PC-9 (cell line): ENCODE data around the gene STARD13. TPM values are rescaled to one million over a fixed set of nuclear protein-coding genes. Genes with fewer than 3 reads are reported as not detected.

Experiments
- BruUV-seq: library from RNA; stranded (reverse); fragments of 400-500 nt; replicated peaks from 2 replicates; lab custom pipeline; 2021; lab: Mats Ljungman, UMichigan
- CTCF ChIA-PET: fragments of 300-600 bp; sonication (Branson Sonifier 250); formaldehyde crosslinking; loops from one replicate; lab custom pipeline; 2022; ENCODE audit warnings: antibody characterized with exemption; lab: Charles Lee
- POLR2A ChIA-PET: fragments of 300-600 bp; sonication (Branson Sonifier 250); formaldehyde crosslinking; loops from one replicate; lab custom pipeline; 2022; ENCODE audit warnings: antibody characterized with exemption; ENCODE audit not compliant: unreplicated experiment; lab: Charles Lee
- DNase-seq, 2 experiments: peaks; one replicate each; pipeline versions ENCODE4 v3.0.0 to v3.0.0-alpha.2; 2015 to 2022; ENCODE audit warnings: mixed read lengths in 1 of 2
- H2AFZ ChIP-seq: fragments of 200-600 bp; sonication (generic); 2 replicates; pipeline ENCODE4 v1.8.1; 2017; ENCODE audit warnings: antibody characterized with exemption
- H3F3A ChIP-seq: fragments of 200-600 bp; sonication (generic); 2 replicates; pipeline ENCODE4 v1.8.1; 2017; ENCODE audit warnings: antibody characterized with exemption, mild to moderate bottlenecking, low read depth; ENCODE audit not compliant: insufficient read depth
- H3K27ac ChIP-seq: fragments of 200-600 bp; sonication (generic); 2 replicates; pipeline ENCODE4 v1.6.1; 2016; ENCODE audit warnings: mixed run types
- H3K27me3 ChIP-seq: fragments of 200-600 bp; sonication (generic); 2 replicates; pipeline ENCODE4 v1.6.1; 2016; ENCODE audit warnings: low read depth, mixed run types; ENCODE audit not compliant: insufficient read depth
- H3K36me3 ChIP-seq: fragments of 200-600 bp; sonication (generic); 2 replicates; pipeline ENCODE4 v1.6.1; 2016; ENCODE audit warnings: low read depth, mixed run types
- H3K4me1 ChIP-seq: fragments of 200-600 bp; sonication (generic); replicated peaks from 2 replicates; pipeline ENCODE4 v1.6.1; 2016; ENCODE audit warnings: mixed run types; ENCODE audit not compliant: insufficient read depth
- H3K4me2 ChIP-seq: fragments of 200-600 bp; sonication (generic); 2 replicates; pipeline ENCODE4 v1.6.1; 2017; ENCODE audit warnings: mixed run types
- H3K4me3 ChIP-seq: fragments of 200-600 bp; sonication (generic); 2 replicates; pipeline ENCODE4 v1.6.1; 2016; ENCODE audit warnings: mixed run types
- H3K79me2 ChIP-seq: fragments of 200-600 bp; sonication (generic); 2 replicates; pipeline ENCODE4 v1.6.1; 2017; ENCODE audit warnings: low read depth, mixed run types
- H3K9me2 ChIP-seq: fragments of 200-600 bp; sonication (generic); 2 replicates; pipeline ENCODE4 v1.8.1; 2017; ENCODE audit warnings: mild to moderate bottlenecking; ENCODE audit not compliant: insufficient read depth
- H3K9me3 ChIP-seq: fragments of 200-600 bp; sonication (generic); 2 replicates; pipeline ENCODE4 v1.8.1; 2016; ENCODE audit warnings: low read depth; ENCODE audit not compliant: insufficient read depth
- H4K20me1 ChIP-seq: fragments of 200-600 bp; sonication (generic); 2 replicates; pipeline ENCODE4 v1.8.1; 2017; ENCODE audit not compliant: insufficient read depth
- EZH2 ChIP-seq: fragments of 200-600 bp; sonication (generic); IDR thresholded peaks from 2 replicates; pipeline ENCODE4 v1.8.0; 2017; ENCODE audit warnings: antibody characterized with exemption, low read depth
- intact Hi-C: fragments of 100-400 bp; cut with micrococcal nuclease; formaldehyde crosslinking; loops from one replicate; pipeline ENCODE4 v1.10.0; 2022; ENCODE audit not compliant: unreplicated experiment
- total RNA-seq: library from RNA; stranded (reverse); gene quantifications from 2 replicates; pipeline ENCODE4 v1.2.3, GENCODE V29; 2021
- TF ChIP-seq, protein P1 (sequence below): fragments of 200-600 bp; sonication (generic); conservative IDR thresholded peaks from 2 replicates; pipeline ENCODE4 v1.6.1; 2017; ENCODE audit warnings: mixed run types, antibody characterized with exemption, mild to moderate bottlenecking, moderate library complexity

Gene STARD13
- total RNA-seq, 1 experiment from 2014 or later: 19.6 TPM

DNA sequence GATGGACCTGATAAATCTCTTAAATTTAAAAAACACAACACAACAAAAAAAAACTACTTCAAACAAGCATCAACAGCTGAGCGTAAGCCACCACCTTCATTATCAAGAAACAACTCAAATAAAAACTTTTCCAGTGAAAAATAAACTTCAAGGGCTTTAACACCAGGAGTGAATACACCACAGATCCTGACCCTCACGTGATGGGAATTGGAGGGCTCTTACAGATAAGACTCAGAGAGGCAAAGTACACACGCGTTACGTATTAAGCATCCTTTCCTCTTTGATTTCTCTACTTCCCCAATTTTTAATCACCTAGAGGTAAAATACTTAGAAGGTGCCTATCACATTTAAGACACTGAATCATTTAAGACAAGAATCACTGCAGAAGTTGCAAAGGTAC is 573 bp upstream of the STARD13 start:
- H2AFZ ChIP-seq: peak overlapping the region; percentile 76
- H3K4me1 ChIP-seq: peaks cover 47% of the 10 kb centered on the region
- H3F3A ChIP-seq: peaks cover 25% of the 10 kb centered on the region
- CTCF ChIA-PET: no interaction called here
- peak overlapping the region; percentile 83 for H3K4me2 ChIP-seq
- DNase-seq: no peak
- no peak for TF ChIP-seq EZH2
- TF ChIP-seq, protein P1, sequence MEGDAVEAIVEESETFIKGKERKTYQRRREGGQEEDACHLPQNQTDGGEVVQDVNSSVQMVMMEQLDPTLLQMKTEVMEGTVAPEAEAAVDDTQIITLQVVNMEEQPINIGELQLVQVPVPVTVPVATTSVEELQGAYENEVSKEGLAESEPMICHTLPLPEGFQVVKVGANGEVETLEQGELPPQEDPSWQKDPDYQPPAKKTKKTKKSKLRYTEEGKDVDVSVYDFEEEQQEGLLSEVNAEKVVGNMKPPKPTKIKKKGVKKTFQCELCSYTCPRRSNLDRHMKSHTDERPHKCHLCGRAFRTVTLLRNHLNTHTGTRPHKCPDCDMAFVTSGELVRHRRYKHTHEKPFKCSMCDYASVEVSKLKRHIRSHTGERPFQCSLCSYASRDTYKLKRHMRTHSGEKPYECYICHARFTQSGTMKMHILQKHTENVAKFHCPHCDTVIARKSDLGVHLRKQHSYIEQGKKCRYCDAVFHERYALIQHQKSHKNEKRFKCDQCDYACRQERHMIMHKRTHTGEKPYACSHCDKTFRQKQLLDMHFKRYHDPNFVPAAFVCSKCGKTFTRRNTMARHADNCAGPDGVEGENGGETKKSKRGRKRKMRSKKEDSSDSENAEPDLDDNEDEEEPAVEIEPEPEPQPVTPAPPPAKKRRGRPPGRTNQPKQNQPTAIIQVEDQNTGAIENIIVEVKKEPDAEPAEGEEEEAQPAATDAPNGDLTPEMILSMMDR: no peak
- no peaks in the 10 kb centered on the region for H3K9me2 ChIP-seq
- H3K4me3 ChIP-seq: peak overlapping the region; percentile 94
- peaks cover 7% of the 10 kb centered on the region; the same call in 1 of the 2 replicates for H3K36me3 ChIP-seq
- H4K20me1 ChIP-seq: no peaks in the 10 kb centered on the region
- BruUV-seq: TSS peak; percentile 79
- no peaks in the 10 kb centered on the region for H3K27me3 ChIP-seq
- intact Hi-C loops: no loop called here
- POLR2A ChIA-PET: interaction anchor here (0.6 to 1.3 kb wide), 3 partner anchors 38 to 566 kb away, joined by 4 to 11 read pairs (median 6); no protein-coding TSS in a partner anchor
- H3K79me2 ChIP-seq: peaks cover 42% of the 10 kb centered on the region
- peak overlapping the region; percentile 81 for H3K27ac ChIP-seq
- H3K9me3 ChIP-seq: no peaks in the 10 kb centered on the region

DNA sequence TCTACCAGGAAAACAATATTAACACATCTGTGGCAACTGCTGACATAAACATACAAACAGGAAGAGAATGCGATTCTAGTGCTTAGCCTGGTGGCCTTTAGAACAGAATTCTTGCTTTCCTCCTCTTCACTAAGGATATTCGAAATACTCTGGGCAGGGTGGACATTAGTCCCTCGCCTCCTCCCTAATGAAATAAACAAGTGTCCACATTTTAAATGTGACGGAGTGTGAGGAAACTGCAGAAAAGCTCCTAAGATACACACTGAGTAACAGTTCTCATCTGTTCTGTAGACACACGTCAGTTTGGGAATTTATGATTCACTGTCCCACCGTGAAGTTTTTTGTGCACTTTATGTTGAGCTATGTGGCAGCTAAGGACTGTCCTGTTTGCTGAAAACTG is 639 bp downstream of the STARD13 start:
- intact Hi-C loops: loop anchor here (1.0 to 2.0 kb wide), 3 partner anchors 64 to 257 kb away; no protein-coding TSS in a partner anchor
- H3K79me2 ChIP-seq: peaks cover 47% of the 10 kb centered on the region
- POLR2A ChIA-PET: interaction anchor here (0.6 to 1.3 kb wide), 2 partner anchors 67 to 181 kb away, joined by 4 to 11 read pairs; no protein-coding TSS in a partner anchor

DNA sequence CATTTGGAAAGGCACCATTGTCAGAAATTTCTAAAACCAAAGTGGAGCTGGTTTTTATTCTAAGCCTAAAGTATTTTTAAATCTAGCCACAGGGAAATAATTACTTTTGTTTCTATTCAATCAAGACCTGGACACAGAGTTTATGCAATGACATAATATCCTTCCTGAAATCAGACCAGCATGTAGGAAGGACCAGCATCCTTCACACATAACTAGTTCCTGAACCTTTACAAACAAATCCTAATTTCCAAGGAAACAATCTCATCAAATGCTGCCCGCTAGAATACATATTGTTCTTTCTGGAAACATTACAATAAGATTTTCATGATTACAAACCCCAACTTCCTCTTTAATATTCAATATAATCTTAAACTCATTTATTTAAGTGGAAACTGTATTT is 1.5 kb downstream of the STARD13 start:
- CTCF ChIA-PET: no interaction called here
- POLR2A ChIA-PET: no interaction called here
- Histone ChIP-seq H3K27ac (peak overlapping the region; percentile 81; the same call in 1 of the 2 replicates), H3K9me2 (no peaks in the 10 kb centered on the region), H3K36me3 (peaks cover 9% of the 10 kb centered on the region), H3K4me3 (peak overlapping the region; percentile 94), H4K20me1 (no peaks in the 10 kb centered on the region), H3K4me1 (peaks cover 65% of the 10 kb centered on the region), H3K79me2 (peaks cover 48% of the 10 kb centered on the region), H3K4me2 (peak overlapping the region; percentile 83), H3K27me3 (no peaks in the 10 kb centered on the region), H2AFZ (no peak overlapping the region), H3F3A (peaks cover 45% of the 10 kb centered on the region), H3K9me3 (peaks cover 3% of the 10 kb centered on the region; the same call in 1 of the 2 replicates)
- DNase-seq: no peak
- TF ChIP-seq, protein P1: no peak
- no peak for TF ChIP-seq EZH2
- BruUV-seq: no TSS peak
- intact Hi-C loops: loop anchor here (2.0 kb wide), 1 partner anchor 65 kb away; no protein-coding TSS in a partner anchor

More for the DNA sequence above, 639 bp downstream of the STARD13 start:
- peaks cover 37% of the 10 kb centered on the region for H3F3A ChIP-seq
- peak in 1 of 2 experiments; percentile 41 for DNase-seq
- peaks cover 7% of the 10 kb centered on the region; the same call in 1 of the 2 replicates for H3K36me3 ChIP-seq
- CTCF ChIA-PET: no interaction called here
- TF ChIP-seq EZH2: no peak
- TF ChIP-seq, protein P1: no peak
- peak overlapping the region; percentile 94 for H3K4me3 ChIP-seq
- BruUV-seq: no TSS peak
- H3K27me3 ChIP-seq: no peaks in the 10 kb centered on the region
- peak overlapping the region; percentile 83 for H3K4me2 ChIP-seq
- H2AFZ ChIP-seq: peak overlapping the region; percentile 76
- no peaks in the 10 kb centered on the region for H3K9me3 ChIP-seq
- peak overlapping the region; percentile 81 for H3K27ac ChIP-seq
- H3K4me1 ChIP-seq: peaks cover 58% of the 10 kb centered on the region
- H4K20me1 ChIP-seq: no peaks in the 10 kb centered on the region
- no peaks in the 10 kb centered on the region for H3K9me2 ChIP-seq
